GM23338 (cell line): ENCODE results near the gene SLC20A1. TPM values are rescaled to one million over a fixed set of nuclear protein-coding genes. Genes with fewer than 3 reads are reported as not detected.

Experiments used
- ATAC-seq: fragments of 200-7000 bp; cut with Tn5 transposase; 3 replicates; pipeline ENCODE4 v1.9.1; 2020
- DNase-seq: peaks from one replicate; pipeline ENCODE4 v3.0.0-alpha.2; 2015; ENCODE audit warnings: low spot score
- H2AFZ ChIP-seq: fragments of 200-600 bp; sonication (generic); 2 replicates; pipeline ENCODE4 v1.8.0; 2016; ENCODE audit warnings: antibody characterized with exemption, mild to moderate bottlenecking, moderate library complexity
- H3F3A ChIP-seq: fragments of 200-600 bp; sonication (generic); replicated peaks from 2 replicates; pipeline ENCODE4 v1.8.0; 2017; ENCODE audit warnings: antibody characterized with exemption, mixed run types, low read depth
- H3K27ac ChIP-seq: fragments of 200-600 bp; sonication (generic); 2 replicates; pipeline ENCODE4 v1.6.1; 2016; ENCODE audit warnings: low read depth
- H3K27me3 ChIP-seq: fragments of 200-600 bp; sonication (generic); 2 replicates; pipeline ENCODE4 v1.8.0; 2016; ENCODE audit warnings: mild to moderate bottlenecking, mixed run types, moderate library complexity; ENCODE audit not compliant: insufficient read depth
- H3K36me3 ChIP-seq: fragments of 200-600 bp; sonication (generic); 2 replicates; pipeline ENCODE4 v1.8.0; 2016; ENCODE audit warnings: mild to moderate bottlenecking; ENCODE audit not compliant: insufficient read depth
- H3K4me1 ChIP-seq: fragments of 200-600 bp; sonication (generic); 2 replicates; pipeline ENCODE4 v1.8.0; 2016; ENCODE audit warnings: mild to moderate bottlenecking, moderate library complexity; ENCODE audit not compliant: insufficient read depth
- H3K4me2 ChIP-seq: fragments of 200-600 bp; sonication (generic); 2 replicates; pipeline ENCODE4 v1.7.1; 2017; ENCODE audit warnings: mixed run types
- H3K4me3 ChIP-seq: fragments of 200-600 bp; sonication (generic); 2 replicates; pipeline ENCODE4 v1.6.1; 2016; ENCODE audit warnings: mixed run types
- H3K79me2 ChIP-seq: fragments of 200-600 bp; sonication (generic); replicated peaks from 2 replicates; pipeline ENCODE4 v1.8.0; 2017; ENCODE audit warnings: mild to moderate bottlenecking; ENCODE audit not compliant: insufficient read depth
- H3K9me2 ChIP-seq: fragments of 200-600 bp; sonication (generic); 2 replicates; pipeline ENCODE4 v1.8.0; 2017; ENCODE audit not compliant: insufficient read depth
- H4K20me1 ChIP-seq: fragments of 200-600 bp; sonication (generic); replicated peaks from 2 replicates; pipeline ENCODE4 v1.8.0; 2017; ENCODE audit warnings: mild to moderate bottlenecking; ENCODE audit not compliant: insufficient read depth
- H3K27ac Mint-ChIP-seq: 2 replicates; pipeline ENCODE4 v1.8.0; 2020; ENCODE audit warnings: inconsistent platforms, mild to moderate bottlenecking, moderate library complexity, mixed read lengths
- H3K27me3 Mint-ChIP-seq: 3 replicates; pipeline ENCODE4 v1.8.0; 2022; ENCODE audit warnings: low read depth, mild to moderate bottlenecking, moderate library complexity, mixed read lengths, inconsistent platforms; ENCODE audit not compliant: insufficient read depth, poor library complexity
- H3K36me3 Mint-ChIP-seq: 3 replicates; pipeline ENCODE4 v1.8.0; 2021; ENCODE audit warnings: low read depth, mild to moderate bottlenecking, inconsistent platforms, moderate library complexity, mixed read lengths
- H3K4me1 Mint-ChIP-seq: 3 replicates; pipeline ENCODE4 v1.8.0; 2020; ENCODE audit warnings: mild to moderate bottlenecking, inconsistent platforms, mixed read lengths
- H3K4me3 Mint-ChIP-seq: 3 replicates; pipeline ENCODE4 v1.8.0; 2021; ENCODE audit warnings: moderate library complexity, mild to moderate bottlenecking, inconsistent platforms, mixed read lengths
- H3K9me3 Mint-ChIP-seq: 3 replicates; pipeline ENCODE4 v1.8.0; 2020; ENCODE audit warnings: moderate library complexity, mild to moderate bottlenecking, inconsistent platforms, mixed read lengths
- CREB1 ChIP-seq: fragments of 250-450 bp; sonication (Bioruptor Pico); IDR thresholded peaks from 2 replicates; pipeline ENCODE4 v1.5.0; 2020; ENCODE audit warnings: low read depth, mild to moderate bottlenecking, moderate library complexity
- CTCF ChIP-seq, 2 experiments: fragments of 200-600 bp in 1 of 2; sonication (generic) in 1 of 2; conservative IDR thresholded peaks; 2 replicates each; pipeline versions ENCODE4 v1.5.1 to v1.6.1; 2016 to 2017; ENCODE audit warnings: antibody characterized with exemption in 2 of 2, low read depth in 2 of 2, mild to moderate bottlenecking in 2 of 2, moderate library complexity in 1 of 2
- ETS1 ChIP-seq: IDR thresholded peaks from 2 replicates; pipeline ENCODE4 v1.6.1; 2016; ENCODE audit warnings: antibody characterized with exemption
- JUNB ChIP-seq: IDR thresholded peaks from one replicate; pipeline ENCODE4 v1.6.1; 2016; ENCODE audit warnings: antibody characterized with exemption; ENCODE audit not compliant: unreplicated experiment
- POLR2AphosphoS5 ChIP-seq: IDR thresholded peaks from 2 replicates; pipeline ENCODE4 v1.6.1; 2016; ENCODE audit warnings: antibody characterized with exemption, low read depth
- REST ChIP-seq: IDR thresholded peaks from one replicate; pipeline ENCODE4 v1.6.1; 2018; ENCODE audit warnings: antibody characterized with exemption; ENCODE audit not compliant: unreplicated experiment
- STAT1 ChIP-seq: IDR thresholded peaks from one replicate; pipeline ENCODE4 v1.6.1; 2016; ENCODE audit warnings: antibody characterized with exemption; ENCODE audit not compliant: unreplicated experiment
- polyA plus RNA-seq: library from polyadenylated mRNA; unstranded; fragments of >200 nt; fragmentation: Nextera tagmentation; extraction: Ambion mirVana; gene quantifications from 2 replicates; pipeline ENCODE4 v1.2.1, GENCODE V29; 2016
- total RNA-seq: library from RNA; depleted of rRNA; stranded (reverse); fragments of >200 nt; shearing (Covaris generic); gene quantifications from 2 replicates; pipeline ENCODE4 v1.2.3, GENCODE V29; 2014; rRNA removed

Gene SLC20A1
- total and polyA plus RNA-seq, 2 experiments from 2014 or later = 52.9 to 84.3 TPM

GRCh38 chr2:112712903-112713584 is 67.3 kb downstream of the SLC20A1 start:
- TF ChIP-seq CREB1 (no peak), CTCF (conservative IDR thresholded peaks at IDR 0.05; ENCODE audit: low read depth in 2 of 2) (no peak), STAT1 (no peak), ETS1 (no peak), REST (no peak), POLR2AphosphoS5 (no peak), JUNB (no peak)
- no peaks in the 10 kb centered on the region for H3K79me2 ChIP-seq
- H3K27ac ChIP-seq = no peak overlapping the region
- H3K27me3 ChIP-seq = no peaks in the 10 kb centered on the region
- Mint-ChIP-seq H3K36me3 (no peaks in the 10 kb centered on the region), H3K4me3 (no peak overlapping the region), H3K9me3 (no peaks in the 10 kb centered on the region; the same call in 2 of the 3 replicates), H3K4me1 (peaks cover 3% of the 10 kb centered on the region; the same call in 1 of the 3 replicates), H3K27me3 (peaks cover 2% of the 10 kb centered on the region), H3K27ac (no peak overlapping the region)
- 0 out of 2 replicates have a peak, but pooled peaks cover 4% of the 10 kb centered on the region for H3K9me2 ChIP-seq
- DNase-seq (no peak), ATAC-seq (no peak)
- H4K20me1 ChIP-seq = no peaks in the 10 kb centered on the region
- H3F3A ChIP-seq = no peaks in the 10 kb centered on the region
- H3K4me2 ChIP-seq = no peak overlapping the region
- no peaks in the 10 kb centered on the region for H3K4me1 ChIP-seq
- H3K36me3 ChIP-seq = no peaks in the 10 kb centered on the region
- no peak overlapping the region for H2AFZ ChIP-seq
- no peak overlapping the region for H3K4me3 ChIP-seq

Other genes with a start within 250 kb of the SLC20A1 start
- gene RGPD8, start 212.3 kb upstream of the SLC20A1 start, total RNA-seq = 4.9 and 8.6 TPM in 2 replicates
- gene RGPD8, start 212.3 kb upstream of the SLC20A1 start, polyA plus RNA-seq = 0.54 and 1.1 TPM in 2 replicates
- 34.6 and 43.9 TPM in 2 replicates for gene TTL, start 163.8 kb upstream of the SLC20A1 start, total RNA-seq
- gene TTL, start 163.8 kb upstream of the SLC20A1 start, polyA plus RNA-seq = 10.1 and 10.4 TPM in 2 replicates
- gene POLR1B, start 103.5 kb upstream of the SLC20A1 start, total RNA-seq = 43.5 and 58.3 TPM in 2 replicates
- 15.4 and 16.2 TPM in 2 replicates for gene POLR1B, start 103.5 kb upstream of the SLC20A1 start, polyA plus RNA-seq
- 15.5 and 18.7 TPM in 2 replicates for gene CHCHD5, start 61.3 kb upstream of the SLC20A1 start, total RNA-seq
- gene CHCHD5, start 61.3 kb upstream of the SLC20A1 start, polyA plus RNA-seq = 68.8 and 69.9 TPM in 2 replicates
- not detected in 2 replicates for gene NT5DC4, start 75.1 kb downstream of the SLC20A1 start, total RNA-seq
- not detected in 2 replicates for gene NT5DC4, start 75.1 kb downstream of the SLC20A1 start, polyA plus RNA-seq
- 15.1 and 16.2 TPM in 2 replicates for gene CKAP2L, start 118.7 kb downstream of the SLC20A1 start, total RNA-seq
- 28.6 and 30.2 TPM in 2 replicates for gene CKAP2L, start 118.7 kb downstream of the SLC20A1 start, polyA plus RNA-seq
- gene IL1A, start 138.6 kb downstream of the SLC20A1 start, total RNA-seq = 0.19 and 0.73 TPM in 2 replicates
- gene IL1A, start 138.6 kb downstream of the SLC20A1 start, polyA plus RNA-seq = 0.47 and 0.65 TPM in 2 replicates
- not detected in 2 replicates for gene IL1B, start 190.8 kb downstream of the SLC20A1 start, total RNA-seq
- gene IL1B, start 190.8 kb downstream of the SLC20A1 start, polyA plus RNA-seq = 0.14 TPM in 1 of 2 replicates, not detected in the other